SK-N-SH treated with all-trans-retinoic acid at 6 μM for 48 hours (cell line): ENCODE results near the gene RALGPS1.
A peak's percentile ranks its signal among the peaks of the same experiment; 100 is the strongest.

ENCODE experiments used
- ATAC-seq: fragments of 200-7000 bp; cut with Tn5 transposase; 3 replicates; pipeline ENCODE4 v1.9.1; 2020; ENCODE audit warnings: mild to moderate bottlenecking, moderate library complexity
- ARNTL ChIP-seq: fragments of 450-650 bp; formaldehyde crosslinking; IDR thresholded peaks from 2 replicates; pipeline ENCODE4 v1.5.0; 2020; ENCODE audit warnings: low read depth, mild to moderate bottlenecking, moderate library complexity, borderline replicate concordance
- ESRRG ChIP-seq: fragments of 250-450 bp; sonication (Bioruptor Pico); IDR thresholded peaks from 2 replicates; pipeline ENCODE4 v1.6.1; 2021; ENCODE audit warnings: mild to moderate bottlenecking
- GLIS3 ChIP-seq: fragments of 250-450 bp; sonication (Bioruptor Pico); IDR thresholded peaks from 2 replicates; pipeline ENCODE4 v1.5.0; 2020; ENCODE audit warnings: mild to moderate bottlenecking, moderate library complexity
- ISL1 ChIP-seq: fragments of 250-450 bp; sonication (Bioruptor Pico); IDR thresholded peaks from 2 replicates; pipeline ENCODE4 v2.1.2; 2022; ENCODE audit warnings: mild to moderate bottlenecking, moderate library complexity
- OSR1 ChIP-seq: fragments of 250-450 bp; sonication (Bioruptor Pico); IDR thresholded peaks from 2 replicates; pipeline ENCODE4 v1.8.0; 2022; ENCODE audit warnings: moderate library complexity, mild to moderate bottlenecking, inconsistent platforms
- PATZ1 ChIP-seq: fragments of 250-450 bp; sonication (Bioruptor Pico); IDR thresholded peaks from 2 replicates; pipeline ENCODE4 v1.8.0; 2020; ENCODE audit warnings: mild to moderate bottlenecking, moderate library complexity, borderline replicate concordance
- PPARA ChIP-seq: fragments of 250-450 bp; sonication (Bioruptor Pico); IDR thresholded peaks from 2 replicates; pipeline ENCODE4 v1.5.0; 2020; ENCODE audit warnings: mild to moderate bottlenecking, borderline replicate concordance
- RARB ChIP-seq: fragments of 250-450 bp; sonication (Bioruptor Pico); IDR thresholded peaks from 2 replicates; pipeline ENCODE4 v1.8.0; 2021; ENCODE audit warnings: mild to moderate bottlenecking, moderate library complexity
- SNAI2 ChIP-seq: fragments of 250-450 bp; sonication (Bioruptor Pico); IDR thresholded peaks from 2 replicates; pipeline ENCODE4 v1.5.0; 2020; ENCODE audit warnings: mild to moderate bottlenecking, moderate library complexity
- TCF4 ChIP-seq: fragments of 250-450 bp; sonication (Bioruptor Pico); IDR thresholded peaks from 2 replicates; pipeline ENCODE4 v1.8.0; 2021; ENCODE audit warnings: mild to moderate bottlenecking, moderate library complexity, borderline replicate concordance
- TOX ChIP-seq: fragments of 250-450 bp; sonication (Bioruptor Pico); IDR thresholded peaks from 2 replicates; pipeline ENCODE4 v1.8.0; 2021; ENCODE audit warnings: mild to moderate bottlenecking, moderate library complexity, borderline replicate concordance
- ZC3H10 ChIP-seq: fragments of 250-450 bp; sonication (Bioruptor Pico); IDR thresholded peaks from 2 replicates; pipeline ENCODE4 v1.5.1; 2021; ENCODE audit warnings: mild to moderate bottlenecking, moderate library complexity
- ZFP30 ChIP-seq: fragments of 450-650 bp; formaldehyde crosslinking; IDR thresholded peaks from 2 replicates; pipeline ENCODE4 v1.5.0; 2022; ENCODE audit warnings: mild to moderate bottlenecking, moderate library complexity
- ZNF565 ChIP-seq: fragments of 450-650 bp; formaldehyde crosslinking; conservative IDR thresholded peaks from 2 replicates; pipeline ENCODE4 v1.5.0; 2020; ENCODE audit warnings: low read depth, mild to moderate bottlenecking, moderate library complexity
- ZNF70 ChIP-seq: fragments of 450-650 bp; formaldehyde crosslinking; IDR thresholded peaks from 2 replicates; pipeline ENCODE4 v1.5.0; 2020; ENCODE audit warnings: mild to moderate bottlenecking, moderate library complexity
- ZNF8 ChIP-seq: fragments of 450-650 bp; formaldehyde crosslinking; IDR thresholded peaks from 2 replicates; pipeline ENCODE4 v1.5.0; 2020; ENCODE audit warnings: mild to moderate bottlenecking, moderate library complexity
- TF ChIP-seq, protein P1 (sequence below): fragments of 250-450 bp; sonication (Bioruptor Pico); IDR thresholded peaks from 2 replicates; pipeline ENCODE4 v1.8.0; 2021; ENCODE audit warnings: low read depth, mild to moderate bottlenecking, moderate library complexity, borderline replicate concordance
- TF ChIP-seq, protein P2 (sequence below): fragments of 250-450 bp; sonication (Bioruptor Pico); IDR thresholded peaks from 2 replicates; pipeline ENCODE4 v1.5.0; 2020; ENCODE audit warnings: mild to moderate bottlenecking, moderate library complexity
- TF ChIP-seq, protein P3 (sequence below): fragments of 250-450 bp; sonication (Bioruptor Pico); IDR thresholded peaks from 2 replicates; pipeline ENCODE4 v1.5.1; 2020; ENCODE audit warnings: low read depth, mild to moderate bottlenecking, moderate library complexity
- TF ChIP-seq, protein P4 (sequence below): fragments of 250-450 bp; sonication (Bioruptor Pico); IDR thresholded peaks from 2 replicates; pipeline ENCODE4 v1.5.1; 2021; ENCODE audit warnings: mild to moderate bottlenecking, moderate library complexity

RALGPS1 gene

GRCh38 chr9:126965077-126965476 lies 50.5 kb downstream of the RALGPS1 start:
- no peak for ATAC-seq
- TF ChIP-seq ZFP30 (CRISPR knock-in tag), result no peak
- TF ChIP-seq ARNTL (CRISPR knock-in tag), result no peak
- no peak for TF ChIP-seq OSR1
- TF ChIP-seq SNAI2, result no peak
- TF ChIP-seq PATZ1 (CRISPR knock-in tag), result no peak
- no peak for TF ChIP-seq GLIS3
- TF ChIP-seq ZNF565, result no peak
- no peak for TF ChIP-seq ZNF70
- TF ChIP-seq, protein P1, sequence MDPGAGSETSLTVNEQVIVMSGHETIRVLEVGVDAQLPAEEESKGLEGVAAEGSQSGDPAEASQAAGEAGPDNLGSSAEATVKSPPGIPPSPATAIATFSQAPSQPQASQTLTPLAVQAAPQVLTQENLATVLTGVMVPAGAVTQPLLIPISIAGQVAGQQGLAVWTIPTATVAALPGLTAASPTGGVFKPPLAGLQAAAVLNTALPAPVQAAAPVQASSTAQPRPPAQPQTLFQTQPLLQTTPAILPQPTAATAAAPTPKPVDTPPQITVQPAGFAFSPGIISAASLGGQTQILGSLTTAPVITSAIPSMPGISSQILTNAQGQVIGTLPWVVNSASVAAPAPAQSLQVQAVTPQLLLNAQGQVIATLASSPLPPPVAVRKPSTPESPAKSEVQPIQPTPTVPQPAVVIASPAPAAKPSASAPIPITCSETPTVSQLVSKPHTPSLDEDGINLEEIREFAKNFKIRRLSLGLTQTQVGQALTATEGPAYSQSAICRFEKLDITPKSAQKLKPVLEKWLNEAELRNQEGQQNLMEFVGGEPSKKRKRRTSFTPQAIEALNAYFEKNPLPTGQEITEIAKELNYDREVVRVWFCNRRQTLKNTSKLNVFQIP (CRISPR knock-in tag), result no peak
- no peak for TF ChIP-seq ESRRG
- no peak for TF ChIP-seq PPARA (CRISPR knock-in tag)
- no peak for TF ChIP-seq ZC3H10 (CRISPR knock-in tag)
- TF ChIP-seq TOX (CRISPR knock-in tag), result no peak
- TF ChIP-seq, protein P2, sequence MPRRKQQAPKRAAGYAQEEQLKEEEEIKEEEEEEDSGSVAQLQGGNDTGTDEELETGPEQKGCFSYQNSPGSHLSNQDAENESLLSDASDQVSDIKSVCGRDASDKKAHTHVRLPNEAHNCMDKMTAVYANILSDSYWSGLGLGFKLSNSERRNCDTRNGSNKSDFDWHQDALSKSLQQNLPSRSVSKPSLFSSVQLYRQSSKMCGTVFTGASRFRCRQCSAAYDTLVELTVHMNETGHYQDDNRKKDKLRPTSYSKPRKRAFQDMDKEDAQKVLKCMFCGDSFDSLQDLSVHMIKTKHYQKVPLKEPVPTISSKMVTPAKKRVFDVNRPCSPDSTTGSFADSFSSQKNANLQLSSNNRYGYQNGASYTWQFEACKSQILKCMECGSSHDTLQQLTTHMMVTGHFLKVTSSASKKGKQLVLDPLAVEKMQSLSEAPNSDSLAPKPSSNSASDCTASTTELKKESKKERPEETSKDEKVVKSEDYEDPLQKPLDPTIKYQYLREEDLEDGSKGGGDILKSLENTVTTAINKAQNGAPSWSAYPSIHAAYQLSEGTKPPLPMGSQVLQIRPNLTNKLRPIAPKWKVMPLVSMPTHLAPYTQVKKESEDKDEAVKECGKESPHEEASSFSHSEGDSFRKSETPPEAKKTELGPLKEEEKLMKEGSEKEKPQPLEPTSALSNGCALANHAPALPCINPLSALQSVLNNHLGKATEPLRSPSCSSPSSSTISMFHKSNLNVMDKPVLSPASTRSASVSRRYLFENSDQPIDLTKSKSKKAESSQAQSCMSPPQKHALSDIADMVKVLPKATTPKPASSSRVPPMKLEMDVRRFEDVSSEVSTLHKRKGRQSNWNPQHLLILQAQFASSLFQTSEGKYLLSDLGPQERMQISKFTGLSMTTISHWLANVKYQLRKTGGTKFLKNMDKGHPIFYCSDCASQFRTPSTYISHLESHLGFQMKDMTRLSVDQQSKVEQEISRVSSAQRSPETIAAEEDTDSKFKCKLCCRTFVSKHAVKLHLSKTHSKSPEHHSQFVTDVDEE (CRISPR knock-in tag), result no peak
- TF ChIP-seq, protein P3, sequence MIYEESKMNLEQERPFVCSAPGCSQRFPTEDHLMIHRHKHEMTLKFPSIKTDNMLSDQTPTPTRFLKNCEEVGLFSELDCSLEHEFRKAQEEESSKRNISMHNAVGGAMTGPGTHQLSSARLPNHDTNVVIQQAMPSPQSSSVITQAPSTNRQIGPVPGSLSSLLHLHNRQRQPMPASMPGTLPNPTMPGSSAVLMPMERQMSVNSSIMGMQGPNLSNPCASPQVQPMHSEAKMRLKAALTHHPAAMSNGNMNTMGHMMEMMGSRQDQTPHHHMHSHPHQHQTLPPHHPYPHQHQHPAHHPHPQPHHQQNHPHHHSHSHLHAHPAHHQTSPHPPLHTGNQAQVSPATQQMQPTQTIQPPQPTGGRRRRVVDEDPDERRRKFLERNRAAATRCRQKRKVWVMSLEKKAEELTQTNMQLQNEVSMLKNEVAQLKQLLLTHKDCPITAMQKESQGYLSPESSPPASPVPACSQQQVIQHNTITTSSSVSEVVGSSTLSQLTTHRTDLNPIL (CRISPR knock-in tag), result no peak
- no peak for TF ChIP-seq ZNF8 (CRISPR knock-in tag)
- TF ChIP-seq, protein P4, sequence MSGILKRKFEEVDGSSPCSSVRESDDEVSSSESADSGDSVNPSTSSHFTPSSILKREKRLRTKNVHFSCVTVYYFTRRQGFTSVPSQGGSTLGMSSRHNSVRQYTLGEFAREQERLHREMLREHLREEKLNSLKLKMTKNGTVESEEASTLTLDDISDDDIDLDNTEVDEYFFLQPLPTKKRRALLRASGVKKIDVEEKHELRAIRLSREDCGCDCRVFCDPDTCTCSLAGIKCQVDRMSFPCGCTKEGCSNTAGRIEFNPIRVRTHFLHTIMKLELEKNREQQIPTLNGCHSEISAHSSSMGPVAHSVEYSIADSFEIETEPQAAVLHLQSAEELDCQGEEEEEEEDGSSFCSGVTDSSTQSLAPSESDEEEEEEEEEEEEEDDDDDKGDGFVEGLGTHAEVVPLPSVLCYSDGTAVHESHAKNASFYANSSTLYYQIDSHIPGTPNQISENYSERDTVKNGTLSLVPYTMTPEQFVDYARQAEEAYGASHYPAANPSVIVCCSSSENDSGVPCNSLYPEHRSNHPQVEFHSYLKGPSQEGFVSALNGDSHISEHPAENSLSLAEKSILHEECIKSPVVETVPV (CRISPR knock-in tag), result no peak
- no peak for TF ChIP-seq TCF4 (CRISPR knock-in tag)
- TF ChIP-seq ISL1 (CRISPR knock-in tag), result no peak

GRCh38 chr9:126965541-126966428 lies 51.2 kb downstream of the RALGPS1 start:
- peak; percentile 99 for ATAC-seq

More at GRCh38 chr9:126965541-126966428, 51.2 kb downstream of the RALGPS1 start:
- no peak for TF ChIP-seq GLIS3
- no peak for TF ChIP-seq SNAI2
- no peak for TF ChIP-seq ISL1 (CRISPR knock-in tag)
- TF ChIP-seq ZC3H10 (CRISPR knock-in tag), result no peak
- no peak for TF ChIP-seq ZNF70
- TF ChIP-seq ZNF565, result no peak
- TF ChIP-seq, protein P3 (CRISPR knock-in tag), result no peak
- TF ChIP-seq, protein P2 (CRISPR knock-in tag), result no peak
- no peak for TF ChIP-seq RARB (CRISPR knock-in tag)
